ENCODE measurements around the gene ANKS1A. TPM values are rescaled to one million over a fixed set of nuclear protein-coding genes. Genes with fewer than 3 reads are reported as not detected.

ANKS1A gene
- polyA plus RNA-seq, 3 donors = 1.7 to 8.0 (median 3.1) TPM

GRCh38 chr6:35063701-35064280, 174.7 kb downstream of the ANKS1A start:
- Histone ChIP-seq H3K79me2 (ENCODE audit: insufficient read depth, low read length) (no peaks in the 10 kb centered on the region), H2AFZ (ENCODE audit: insufficient read depth, low read depth, low read length, poor library complexity, severe bottlenecking) (no peak overlapping the region), H3K9me3 (replicated peaks in 1 of 2; ENCODE audit: control insufficient read depth in 1 of 2, insufficient read depth in 1 of 2, low read length in 2 of 2) (no peaks in the 10 kb centered on the region), H3K4me1 (ENCODE audit: control insufficient read depth in 1 of 2, insufficient read depth in 2 of 2, low read length in 2 of 2) (no peaks in the 10 kb centered on the region), H4K20me1 (ENCODE audit: insufficient read depth, low read length) (no peaks in the 10 kb centered on the region), H3K27me3 (ENCODE audit: control insufficient read depth in 2 of 2, insufficient read depth in 2 of 2, low read length in 2 of 2) (no peaks in the 10 kb centered on the region), H3K36me3 (replicated peaks in 1 of 2; ENCODE audit: control insufficient read depth in 1 of 2, insufficient read depth in 2 of 2, low read length in 2 of 2) (peaks cover 76 to 96% of the 10 kb centered on the region in 2 donors), H3K9ac (ENCODE audit: insufficient read depth, low read length, poor library complexity, severe bottlenecking) (no peak overlapping the region), H3K4me2 (replicated peaks; ENCODE audit: extremely low read depth, low read length, poor library complexity, severe bottlenecking) (no peak overlapping the region), H3K27ac (ENCODE audit: low read depth in 1 of 2, low read length in 2 of 2) (no peak overlapping the region), H3K4me3 (replicated peaks in 1 of 3; ENCODE audit: low read depth in 2 of 3, low read length in 3 of 3) (no peak overlapping the region)
- no peaks in the 10 kb centered on the region for H3K4me1 Mint-ChIP-seq
- TF ChIP-seq CTCF (IDR thresholded peaks at IDR 0.05) = no peak
- H3K4me3 Mint-ChIP-seq = no peak overlapping the region
- no peaks in the 10 kb centered on the region for H3K27me3 Mint-ChIP-seq (ENCODE audit: low read depth in 3 of 3)
- peaks cover 80 to 91% of the 10 kb centered on the region in 2 donors for H3K36me3 Mint-ChIP-seq
- DNase-seq = no peak
- WGBS (ENCODE audit: insufficient coverage) = 90% methylated on average over 9 of the region's 11 CpGs
- intact Hi-C loops (cut with micrococcal nuclease) = no loop called here
- no peaks in the 10 kb centered on the region for H3K9me3 Mint-ChIP-seq
- H3K27ac Mint-ChIP-seq = peak overlapping the region in 2 of 7 donors; percentile 22 to 49

GRCh38 chr6:35064290-35064689, 175.2 kb downstream of the ANKS1A start:
- no peaks in the 10 kb centered on the region for H3K4me1 ChIP-seq (ENCODE audit: control insufficient read depth in 1 of 2, insufficient read depth in 2 of 2, low read length in 2 of 2)
- intact Hi-C loops (cut with micrococcal nuclease) = no loop called here
- no peaks in the 10 kb centered on the region for H4K20me1 ChIP-seq (ENCODE audit: insufficient read depth, low read length)
- H3K9me3 ChIP-seq (replicated peaks in 1 of 2; ENCODE audit: control insufficient read depth in 1 of 2, insufficient read depth in 1 of 2, low read length in 2 of 2) = no peaks in the 10 kb centered on the region
- Mint-ChIP-seq H3K9me3 (no peaks in the 10 kb centered on the region), H3K27ac (peak overlapping the region in 3 of 7 donors; percentile 16 to 77 (median 22)), H3K27me3 (ENCODE audit: low read depth in 3 of 3) (no peaks in the 10 kb centered on the region), H3K4me3 (no peak overlapping the region), H3K36me3 (peaks cover 77 to 91% of the 10 kb centered on the region in 2 donors), H3K4me1 (no peaks in the 10 kb centered on the region)
- no peak overlapping the region for H3K27ac ChIP-seq (ENCODE audit: low read depth in 1 of 2, low read length in 2 of 2)
- TF ChIP-seq CTCF (IDR thresholded peaks at IDR 0.05) = no peak
- 67% methylated on average over 1 of the region's 8 CpGs for WGBS (ENCODE audit: insufficient coverage)
- H3K36me3 ChIP-seq (replicated peaks in 1 of 2; ENCODE audit: control insufficient read depth in 1 of 2, insufficient read depth in 2 of 2, low read length in 2 of 2) = peaks cover 71 to 96% of the 10 kb centered on the region in 2 donors
- DNase-seq = no peak
- H2AFZ ChIP-seq (ENCODE audit: insufficient read depth, low read depth, low read length, poor library complexity, severe bottlenecking) = no peak overlapping the region
- no peak overlapping the region for H3K9ac ChIP-seq (ENCODE audit: insufficient read depth, low read length, poor library complexity, severe bottlenecking)
- no peak overlapping the region for H3K4me3 ChIP-seq (replicated peaks in 1 of 3; ENCODE audit: low read depth in 2 of 3, low read length in 3 of 3)
- H3K79me2 ChIP-seq (ENCODE audit: insufficient read depth, low read length) = no peaks in the 10 kb centered on the region
- no peak overlapping the region for H3K4me2 ChIP-seq (replicated peaks; ENCODE audit: extremely low read depth, low read length, poor library complexity, severe bottlenecking)
- no peaks in the 10 kb centered on the region for H3K27me3 ChIP-seq (ENCODE audit: control insufficient read depth in 2 of 2, insufficient read depth in 2 of 2, low read length in 2 of 2)

Measured in CD14-positive monocyte (primary cell).